Activated CD4-positive, alpha-beta T cell treated with anti-CD3 and anti-CD28 coated beads for 4 hours (primary cell): Measurements from ENCODE around the gene PACSIN2.
"Not testable (repeated sequence)": the region's sequence is repeated elsewhere in the genome, so short reads cannot be mapped to it uniquely, and the experiment has no call there.

Experiments
- DNase-seq, 2 donors: peaks; one replicate each; pipeline ENCODE4 v3.0.0-alpha.2; 2020

Gene PACSIN2

DNA sequence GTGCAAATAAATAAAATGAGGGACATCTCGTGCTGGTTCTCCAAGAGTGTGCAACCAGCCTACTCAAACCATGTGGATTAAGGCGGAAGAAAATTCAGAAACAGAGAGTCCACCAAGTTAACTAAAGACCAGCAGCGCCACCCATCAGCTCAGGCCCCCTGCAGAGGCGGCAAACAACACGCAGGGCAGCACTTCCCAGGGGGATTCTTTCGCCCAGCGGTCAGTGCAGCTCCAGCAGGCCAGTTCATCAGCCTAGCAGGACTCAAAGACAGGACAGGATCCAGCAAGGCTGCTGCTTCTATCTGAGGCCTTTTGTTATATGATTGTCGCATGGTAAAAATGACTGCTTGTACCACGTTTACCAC, 51.7 kb downstream of the PACSIN2 start:
- no peak for DNase-seq

DNA sequence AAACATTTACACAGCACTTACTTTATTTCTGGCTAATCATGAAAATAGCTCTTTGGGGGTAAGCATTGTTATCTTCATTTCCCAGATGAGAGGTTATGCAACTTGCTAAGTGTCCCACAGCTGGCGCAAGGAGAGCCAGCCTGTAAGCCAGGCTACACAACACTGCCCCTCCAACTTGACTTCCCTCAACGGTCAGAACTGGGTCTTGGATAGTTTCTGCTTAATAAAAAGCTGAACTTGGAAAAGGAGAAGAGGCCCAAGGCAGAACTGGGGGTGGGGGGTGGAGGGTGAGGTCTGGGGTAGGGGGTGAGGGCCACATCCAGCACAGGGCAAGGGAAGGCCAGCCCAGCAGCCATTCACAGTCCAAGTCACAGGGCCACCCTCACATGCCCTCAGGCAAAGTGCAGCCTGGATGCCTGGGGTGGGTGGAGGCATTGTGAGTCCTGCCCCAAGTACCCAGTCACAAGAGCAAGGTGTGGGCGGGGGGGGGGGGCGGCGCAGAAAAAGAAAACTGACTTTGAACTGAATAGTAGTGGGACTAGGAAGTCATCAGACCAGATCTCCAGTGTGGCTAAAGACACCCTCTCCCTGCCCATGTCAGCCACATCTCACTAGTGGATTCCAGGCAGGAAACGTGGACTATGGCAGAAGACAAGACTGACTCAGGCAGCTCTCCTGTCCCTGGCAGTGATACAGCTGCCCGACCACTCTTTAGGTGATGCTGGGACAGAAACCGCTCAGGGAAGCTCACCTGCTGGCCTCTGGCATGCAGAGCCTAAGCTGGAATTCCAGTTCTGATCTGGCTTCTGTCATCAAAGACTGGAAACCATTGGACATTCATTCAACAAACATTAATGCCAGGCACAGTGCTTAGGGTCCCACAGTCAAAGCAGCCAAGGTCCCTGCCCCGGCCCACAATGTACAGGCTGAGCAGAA, 52.4 kb downstream of the PACSIN2 start:
- DNase-seq: no peak

DNA sequence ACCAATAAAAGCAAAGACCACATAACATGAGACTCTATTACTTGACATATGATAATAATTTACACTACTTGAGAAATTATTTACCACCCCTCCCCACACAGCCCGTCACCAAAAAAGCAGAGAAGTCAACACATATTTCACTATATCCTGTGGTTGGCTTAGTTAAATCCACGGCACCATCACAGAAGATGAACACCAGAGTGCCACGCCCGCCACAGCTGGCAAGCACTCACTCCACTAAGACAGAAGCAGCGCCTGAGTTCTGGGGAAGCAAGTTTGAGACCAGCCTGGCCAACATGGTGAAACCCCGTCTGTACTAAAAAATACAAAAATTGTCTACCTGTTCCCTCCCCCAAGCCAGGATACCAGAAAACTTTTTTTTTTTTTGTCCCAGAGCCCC, 53.1 kb downstream of the PACSIN2 start:
- DNase-seq: no peak

DNA sequence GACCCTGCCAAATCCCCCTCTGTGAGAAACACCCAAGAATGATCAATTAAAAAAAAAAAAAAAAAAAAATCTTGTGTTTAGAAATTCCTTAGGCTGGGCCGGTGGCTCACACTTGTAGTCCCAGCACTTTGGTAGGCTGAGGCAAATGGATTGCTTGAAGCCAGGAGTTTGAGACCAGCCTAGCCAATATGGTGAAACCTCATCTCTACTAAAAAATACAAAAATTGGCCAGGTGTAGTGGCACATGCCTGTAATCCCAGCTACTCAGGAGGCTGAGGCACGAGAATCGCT, 53.6 kb downstream of the PACSIN2 start:
- DNase-seq: not testable (repeated sequence)

DNA sequence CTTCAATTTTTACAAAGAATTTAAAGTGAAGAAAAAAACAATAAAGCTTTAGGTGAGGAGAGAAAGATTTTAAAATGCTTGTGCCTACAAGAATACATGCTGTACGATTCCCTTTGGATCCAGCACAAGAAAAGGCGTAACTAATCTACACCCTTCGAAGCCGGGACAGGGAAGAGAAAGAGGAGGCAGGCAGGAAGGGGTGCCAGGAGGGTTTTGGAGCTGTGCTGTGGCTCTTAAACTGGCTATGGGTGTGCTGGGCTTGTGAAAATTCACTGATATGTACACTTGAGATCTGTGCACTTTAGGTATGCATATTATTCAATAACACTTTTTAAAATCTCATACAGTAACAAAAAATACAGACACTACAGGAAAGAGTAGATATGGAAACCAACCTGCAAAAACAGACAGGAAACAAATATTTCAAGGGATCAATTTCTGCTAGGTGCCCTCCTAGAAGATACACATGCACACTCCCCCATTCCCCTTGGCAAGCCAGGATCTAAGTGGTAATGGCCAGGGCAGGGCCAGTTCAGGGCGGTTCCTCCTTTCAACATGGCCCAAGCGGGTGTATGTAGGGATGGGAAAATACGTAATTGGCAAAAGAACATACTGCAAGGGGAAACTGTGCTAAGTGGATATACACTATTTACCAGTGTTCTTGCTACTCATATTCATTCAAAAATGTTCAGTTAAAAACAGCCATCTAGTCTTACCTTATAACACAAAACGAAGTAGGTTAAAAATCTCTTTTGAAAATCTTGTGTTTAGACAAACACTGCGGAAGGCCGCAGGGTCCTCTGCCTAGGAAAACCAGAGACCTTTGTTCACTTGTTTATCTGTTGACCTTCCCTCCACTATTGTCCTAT, 54.2 kb downstream of the PACSIN2 start:
- DNase-seq: no peak

DNA sequence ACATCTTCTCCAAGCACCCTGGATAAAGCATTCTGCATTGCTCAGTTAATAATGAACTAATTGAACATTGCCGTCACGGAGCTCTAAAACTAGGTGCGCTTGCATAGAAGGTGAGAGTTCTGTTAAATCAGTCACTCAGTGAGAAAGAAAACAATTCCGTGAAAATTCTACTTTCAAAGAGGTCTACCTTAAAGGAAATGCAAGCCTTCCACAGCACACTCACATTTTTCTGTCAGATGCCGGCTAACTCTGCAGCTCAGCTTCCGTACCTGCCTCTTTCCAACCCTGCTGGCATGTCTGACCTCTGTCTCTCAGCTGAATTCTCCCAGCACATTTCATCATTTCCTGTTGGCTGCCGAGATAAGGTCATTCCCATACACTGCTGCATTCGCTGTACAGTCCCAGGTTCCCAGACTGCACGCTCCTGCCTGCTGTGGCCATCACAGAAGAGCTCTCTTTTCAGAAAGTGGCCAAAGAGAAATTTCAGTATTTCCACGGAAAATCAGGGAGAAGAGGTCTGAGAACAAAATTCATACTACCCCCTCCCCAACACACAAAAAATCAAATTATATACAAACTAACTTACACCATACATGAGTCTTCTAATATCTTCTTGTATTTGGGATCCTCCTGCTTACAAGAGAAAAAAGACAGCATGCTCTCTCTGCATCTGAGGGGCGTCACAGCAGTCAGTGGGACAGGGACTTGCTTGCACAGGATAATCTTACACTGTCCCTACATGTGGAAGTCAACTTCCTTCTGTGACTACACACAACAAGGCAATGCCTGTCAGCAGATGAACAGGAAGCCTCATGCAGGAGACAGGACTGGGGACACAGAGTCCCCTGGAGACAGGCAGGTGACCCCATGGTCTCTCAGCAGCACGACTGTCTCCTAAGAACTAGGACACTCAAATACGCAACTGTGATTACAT, 55.1 kb downstream of the PACSIN2 start:
- DNase-seq: no peak

DNA sequence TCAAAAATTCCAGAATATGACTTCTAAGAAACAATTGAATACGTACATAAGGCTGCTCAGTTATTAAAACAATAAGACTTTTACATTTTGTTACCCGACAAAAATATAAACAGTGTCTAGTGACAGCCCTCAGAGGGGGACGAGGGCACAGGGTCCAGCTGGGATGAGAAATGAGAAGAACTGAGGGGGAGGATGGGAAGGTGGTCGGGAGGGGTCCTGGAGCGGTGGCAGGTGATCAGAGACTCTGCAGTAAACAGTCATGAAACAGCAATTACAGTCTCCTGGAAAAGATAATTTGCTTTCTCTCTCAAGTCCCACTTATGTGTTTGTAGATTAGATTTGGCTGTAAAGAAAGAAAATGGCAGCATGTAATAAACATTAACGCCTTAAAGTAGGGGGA, 56.0 kb downstream of the PACSIN2 start:
- DNase-seq: no peak

DNA sequence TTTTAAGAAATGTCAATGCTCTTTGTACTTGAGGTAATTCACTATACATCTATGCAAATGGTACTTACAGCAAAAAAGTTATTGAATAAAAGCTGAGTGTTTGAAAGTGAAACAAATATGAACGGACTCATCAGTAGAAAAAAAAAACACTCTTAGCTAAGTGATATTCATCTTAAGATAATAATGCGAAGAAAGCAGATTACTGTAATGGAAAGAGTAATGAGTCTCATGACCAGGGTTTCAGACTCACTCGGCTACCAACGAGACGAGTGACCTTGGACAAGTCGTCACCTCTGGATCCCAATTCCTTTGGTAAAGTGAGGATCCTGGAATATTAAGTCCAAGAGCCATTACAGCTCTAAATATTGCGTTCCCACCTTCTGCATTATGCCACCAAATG, 57.0 kb downstream of the PACSIN2 start:
- no peak for DNase-seq

DNA sequence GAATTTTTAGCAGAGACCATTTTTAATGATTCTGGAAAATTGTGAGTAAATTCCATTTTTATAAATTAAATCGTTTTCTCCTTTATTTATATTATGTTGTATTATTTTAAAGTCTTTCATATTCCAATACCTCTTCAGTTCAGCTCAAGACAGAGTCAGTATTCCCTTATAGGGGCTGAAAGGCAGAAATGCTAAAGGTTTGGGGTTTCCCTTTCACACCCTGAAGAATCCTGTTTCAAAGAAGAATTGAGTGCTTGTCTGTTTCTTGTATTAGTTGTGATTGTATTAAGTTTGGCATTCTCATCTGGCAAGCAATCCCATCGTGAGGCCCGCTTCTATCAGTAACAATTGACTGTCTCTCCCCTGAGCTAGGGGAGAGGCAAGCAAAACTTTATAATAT, 57.4 kb downstream of the PACSIN2 start:
- DNase-seq: no peak

DNA sequence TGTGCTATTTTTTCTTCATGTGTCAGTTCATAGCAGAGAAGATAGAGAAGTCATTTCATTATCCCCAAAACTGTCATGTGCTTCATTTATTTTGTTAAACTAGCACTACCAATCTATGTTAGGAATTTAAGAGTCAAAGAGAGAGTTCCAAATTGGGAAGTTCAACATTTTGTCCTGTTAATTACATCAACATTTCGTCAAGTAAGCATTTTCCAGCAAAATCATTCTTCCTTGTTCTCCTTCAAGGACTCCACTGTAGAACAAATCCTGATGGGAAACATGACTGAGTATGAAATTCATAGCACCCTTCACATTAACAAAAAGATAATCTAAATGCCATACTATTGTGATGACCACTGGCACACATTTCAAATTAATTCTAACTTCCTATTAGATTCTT, 59.1 kb downstream of the PACSIN2 start:
- no peak for DNase-seq

DNA sequence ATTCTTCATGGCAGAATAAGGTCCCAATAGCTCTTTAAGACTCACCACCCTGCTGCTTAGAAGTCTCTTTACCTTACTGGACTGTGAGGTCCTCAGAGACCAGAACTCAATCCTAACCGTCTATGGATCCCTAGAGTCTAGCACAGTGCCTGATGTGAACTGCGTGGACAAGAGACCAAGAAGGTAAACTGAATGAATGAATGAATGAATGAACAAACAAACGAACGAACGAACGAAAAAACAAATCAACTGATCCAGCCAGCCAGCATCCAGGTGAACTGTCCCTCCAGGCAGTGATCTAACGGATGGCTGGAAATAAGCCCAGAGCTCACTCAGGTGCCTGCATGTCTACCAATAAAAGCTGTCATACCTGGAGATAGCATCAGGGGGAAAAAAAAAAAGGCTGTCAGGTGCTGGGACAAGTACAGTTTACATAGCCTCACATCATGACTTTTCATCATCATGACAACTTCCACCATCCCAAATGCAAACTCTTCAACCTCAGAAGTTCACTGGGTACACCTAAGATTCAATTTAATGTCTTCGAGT, 59.8 kb downstream of the PACSIN2 start:
- no peak for DNase-seq

DNA sequence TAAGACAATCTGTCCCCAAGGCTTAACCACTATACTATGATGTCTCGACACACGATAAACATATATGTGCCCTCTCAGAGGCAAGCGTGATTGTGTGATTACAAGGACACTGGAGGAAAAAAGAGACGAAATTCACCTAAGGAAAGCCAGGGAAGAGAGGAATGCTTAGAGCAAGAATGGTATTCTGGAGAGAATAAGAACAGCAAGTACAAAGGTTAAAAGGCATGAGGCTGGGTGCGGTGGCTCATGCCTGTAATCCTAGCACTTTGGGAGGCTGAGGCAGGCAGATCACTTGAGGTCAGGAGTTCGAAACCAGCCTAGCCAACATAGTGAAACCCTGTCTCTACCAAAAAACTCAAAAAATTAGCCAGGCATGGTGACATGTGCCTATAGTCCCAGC, 61.2 kb downstream of the PACSIN2 start:
- DNase-seq: not testable (repeated sequence)

DNA sequence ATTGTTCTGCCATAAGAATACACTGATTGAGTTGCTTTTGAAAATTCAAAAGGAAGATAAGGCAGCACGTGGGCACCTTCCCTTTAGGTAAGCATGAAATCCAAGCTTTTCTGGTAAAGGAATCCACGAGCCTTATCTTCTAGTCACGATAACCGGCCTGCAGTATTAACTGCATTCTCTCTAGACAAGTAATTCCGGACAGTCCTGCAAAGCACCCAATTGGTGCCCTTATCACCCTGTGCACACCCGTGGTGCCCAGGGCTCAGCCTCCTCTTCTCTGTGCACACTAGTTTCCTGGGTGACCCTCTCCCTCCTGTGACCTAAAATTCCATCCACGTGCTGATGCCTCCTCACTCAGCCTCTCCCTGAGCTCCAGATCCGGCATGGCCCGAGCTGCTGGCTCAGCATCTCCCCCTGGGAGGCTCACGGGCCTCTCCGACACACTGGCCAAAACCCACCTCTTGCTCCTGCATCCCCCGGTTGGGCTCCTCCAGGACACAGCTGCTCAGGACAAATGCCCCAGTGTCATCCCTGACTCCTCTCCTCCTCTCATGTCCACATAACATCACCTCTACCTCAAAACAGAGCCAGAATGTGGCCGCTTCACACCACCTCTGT, 63.7 kb downstream of the PACSIN2 start:
- no peak for DNase-seq

DNA sequence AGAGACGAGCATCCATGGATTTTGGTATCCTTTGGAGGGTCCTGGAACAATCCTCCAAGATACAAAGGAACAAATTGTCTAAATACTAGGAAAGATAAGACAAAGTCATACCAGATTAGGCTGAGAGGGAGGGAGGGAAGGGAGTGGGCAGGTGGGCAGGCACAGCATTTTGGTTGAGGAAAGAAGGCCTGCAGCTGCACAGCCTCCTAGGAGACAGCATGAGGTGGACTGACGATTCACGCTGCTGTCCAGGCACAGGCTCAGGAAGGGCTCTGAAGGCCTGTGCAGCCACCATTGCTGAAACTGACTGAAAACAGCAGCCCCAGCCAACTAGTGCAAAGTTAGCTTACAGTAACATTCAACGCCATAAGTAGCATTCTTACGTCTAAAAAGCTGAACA, 64.7 kb downstream of the PACSIN2 start:
- no peak for DNase-seq

DNA sequence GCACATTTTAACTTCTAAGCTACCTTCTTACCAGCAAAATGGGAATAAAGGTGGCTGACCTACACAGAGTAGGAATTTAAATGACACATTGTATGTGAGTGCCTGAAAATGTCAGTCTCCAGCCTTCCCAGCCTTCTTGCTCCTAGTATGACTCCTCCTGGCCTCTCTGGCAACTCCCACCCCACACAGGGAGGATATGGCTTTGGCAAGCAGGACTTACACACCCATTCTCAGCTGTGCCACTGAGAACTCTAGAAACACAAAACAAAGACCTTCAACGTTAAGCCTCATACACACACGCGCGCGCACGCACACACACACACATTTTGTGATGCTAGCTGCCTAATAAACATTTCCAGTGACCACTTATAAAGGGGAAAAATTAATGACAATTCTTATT, 65.8 kb downstream of the PACSIN2 start:
- DNase-seq: no peak

DNA sequence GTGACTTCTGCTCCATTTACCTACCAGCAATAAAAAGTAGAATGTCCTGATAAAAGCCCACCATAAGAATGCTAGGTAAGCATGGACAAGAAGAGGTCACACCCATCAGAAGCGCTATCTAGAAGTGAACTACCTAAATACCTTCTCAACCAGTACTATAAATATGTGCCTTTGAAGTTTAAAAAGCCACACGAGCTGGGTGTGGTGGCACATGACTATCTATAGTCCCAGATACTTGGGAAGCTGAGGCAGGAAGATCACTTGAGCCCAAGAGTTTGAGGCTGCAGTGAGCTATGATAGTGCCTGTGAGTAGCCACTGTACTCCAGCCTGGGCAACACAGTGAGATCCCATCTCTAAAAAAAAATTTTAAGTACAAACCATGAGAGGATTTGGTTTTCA, 66.7 kb downstream of the PACSIN2 start:
- DNase-seq: no peak

DNA sequence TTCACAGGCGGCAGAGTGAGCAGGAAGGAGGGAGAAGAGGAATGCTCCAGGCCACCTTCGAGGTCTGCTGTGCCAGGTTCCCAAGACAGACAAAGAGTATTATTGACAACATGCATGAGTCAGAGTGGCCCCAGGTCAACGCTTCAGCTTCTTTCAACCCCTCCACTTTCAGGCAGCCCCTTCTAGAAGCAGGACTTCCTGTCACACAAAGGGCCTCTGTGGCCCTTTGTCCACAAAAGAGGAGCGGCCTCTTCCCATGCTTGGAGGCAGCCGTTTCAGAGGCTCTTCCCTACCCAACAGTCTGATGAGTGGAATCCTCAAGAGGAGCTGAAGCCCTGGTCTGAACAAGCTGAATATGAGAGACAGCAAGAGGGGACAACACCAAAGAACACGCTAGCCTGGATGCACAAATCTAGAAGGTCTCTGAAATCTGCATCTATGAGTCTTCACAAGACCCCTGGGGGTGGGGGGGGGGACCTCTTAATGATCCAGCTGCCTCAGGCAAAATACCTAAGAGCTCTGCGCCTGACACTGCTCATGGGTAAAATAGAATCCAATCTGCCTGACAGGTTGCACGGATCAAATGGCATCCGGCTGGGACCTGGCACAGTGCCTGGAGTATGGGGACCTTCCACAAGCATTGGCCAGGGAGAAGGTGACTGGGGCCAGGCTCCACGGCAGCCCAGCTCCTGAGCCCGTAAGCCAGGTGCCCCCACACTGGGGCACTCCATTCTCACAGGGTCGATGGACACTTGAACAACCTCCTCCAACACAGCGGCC, 67.5 kb downstream of the PACSIN2 start:
- no peak for DNase-seq

DNA sequence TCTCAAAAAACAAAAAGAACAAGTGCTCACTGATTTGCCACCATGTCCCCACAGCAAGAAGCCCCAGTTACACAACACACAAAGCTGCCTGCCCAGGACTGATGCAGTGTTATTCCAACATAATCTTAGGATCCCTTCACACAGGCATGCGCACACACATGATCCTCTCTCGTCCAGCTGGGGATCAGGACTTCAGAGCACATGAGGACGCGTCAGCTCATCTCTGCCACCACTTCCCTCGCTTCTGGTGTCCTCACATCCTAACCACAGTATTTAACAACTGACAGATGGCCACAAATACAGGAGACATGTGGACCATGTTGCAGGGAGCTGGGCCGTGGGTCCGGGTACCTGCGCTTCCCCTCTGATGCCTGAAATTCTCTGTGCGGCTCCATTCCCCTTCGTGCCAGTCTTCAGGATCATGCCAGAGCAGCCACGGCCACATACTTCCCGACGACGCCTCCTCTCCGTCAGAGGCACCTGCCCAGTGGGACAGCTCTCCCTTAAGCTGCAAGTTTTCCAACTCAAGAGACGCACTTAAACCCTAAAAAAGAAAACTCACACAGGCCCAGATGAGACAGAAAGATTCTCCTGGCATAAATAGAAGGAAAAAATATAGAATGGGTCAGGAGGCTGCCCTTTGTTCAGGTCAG, 68.3 kb downstream of the PACSIN2 start:
- DNase-seq: no peak

DNA sequence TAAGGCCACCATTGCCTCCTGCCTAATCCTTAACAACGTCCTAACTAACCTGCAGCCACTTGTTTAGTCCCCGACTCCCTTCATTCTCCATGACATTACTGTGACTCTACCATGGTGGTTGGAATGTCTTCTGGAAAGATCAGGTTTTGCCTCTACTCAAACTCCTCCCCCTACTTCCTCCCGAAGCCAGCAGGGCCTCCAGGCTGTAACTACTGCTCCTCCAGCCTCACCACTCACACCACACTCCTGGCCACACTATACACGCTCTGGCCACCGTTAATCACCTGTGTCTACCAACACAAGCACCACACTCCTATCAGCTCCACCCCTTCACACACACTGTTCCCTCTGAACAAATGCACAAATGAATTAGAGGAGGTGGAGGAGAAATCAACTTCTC, 69.2 kb downstream of the PACSIN2 start:
- DNase-seq: no peak

DNA sequence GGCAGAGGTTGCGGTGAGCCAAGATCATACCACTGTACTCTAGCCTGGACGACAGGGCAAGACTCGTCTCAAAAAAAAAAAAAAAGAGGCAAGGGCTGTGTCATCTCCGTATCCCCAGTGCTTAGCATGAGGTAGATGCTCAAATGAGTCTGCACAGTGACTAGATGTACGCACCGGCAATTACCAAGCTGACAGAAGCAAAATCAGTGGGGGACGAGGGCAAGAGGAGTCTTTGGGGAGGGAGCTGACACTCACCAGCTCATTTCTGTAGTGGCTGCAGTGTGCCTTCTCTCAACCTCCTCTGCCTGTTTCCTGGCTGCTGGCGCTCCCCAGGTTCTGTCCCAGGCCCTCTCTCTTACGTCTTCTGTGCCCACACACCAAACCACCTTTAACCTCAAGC, 69.9 kb downstream of the PACSIN2 start:
- DNase-seq: no peak

DNA sequence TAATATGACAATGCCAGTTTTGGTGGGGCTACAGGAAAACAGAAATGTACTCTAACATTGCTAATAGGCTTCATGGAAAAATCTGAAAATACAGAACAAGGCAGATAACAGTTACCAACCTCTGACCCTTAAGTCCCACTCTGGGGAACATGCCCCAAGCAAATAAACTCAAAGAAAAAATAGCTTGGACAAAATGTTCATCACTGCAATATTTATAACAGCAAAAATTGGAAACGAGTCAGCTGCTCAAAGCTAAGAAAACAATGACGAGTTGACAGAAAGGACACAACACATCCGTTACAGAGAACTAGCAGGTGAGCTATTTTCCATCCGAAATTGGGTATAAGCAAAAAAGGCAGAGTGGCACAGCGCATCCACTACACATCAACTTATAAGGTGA, 70.5 kb downstream of the PACSIN2 start:
- no peak for DNase-seq
